Mesendoderm (in vitro differentiated cells): ENCODE results near the gene GLT1D1.

Experiments
- DNase-seq: peaks from one replicate; pipeline ENCODE4 v3.0.0; 2013
- H2AK5ac ChIP-seq: 2 replicates; pipeline ENCODE4 v1.6.1; 2013; ENCODE audit warnings: low read length, inconsistent platforms
- H2BK120ac ChIP-seq: 2 replicates; pipeline ENCODE4 v1.6.1; 2013; ENCODE audit warnings: low read depth, mild to moderate bottlenecking, low read length, moderate library complexity, mixed read lengths
- H2BK15ac ChIP-seq: replicated peaks from 2 replicates; pipeline ENCODE4 v1.6.1; 2013; ENCODE audit warnings: low read depth, mild to moderate bottlenecking, moderate library complexity
- H2BK5ac ChIP-seq: 2 replicates; pipeline ENCODE4 v1.6.1; 2013; ENCODE audit warnings: low read length, inconsistent platforms
- H3K18ac ChIP-seq: 2 replicates; pipeline ENCODE4 v1.6.1; 2013; ENCODE audit warnings: mild to moderate bottlenecking, low read length, mixed read lengths
- H3K23ac ChIP-seq: one replicate; pipeline ENCODE4 v1.6.1; 2013; ENCODE audit warnings: low read length
- H3K27ac ChIP-seq: 2 replicates; pipeline ENCODE4 v1.5.1; 2013; ENCODE audit warnings: low read depth, mild to moderate bottlenecking, inconsistent platforms, low read length, moderate library complexity
- H3K27me3 ChIP-seq: 2 replicates; pipeline ENCODE4 v1.6.1; 2013; ENCODE audit warnings: low read length, control low read depth, mild to moderate bottlenecking, inconsistent platforms; ENCODE audit not compliant: insufficient read depth, poor library complexity
- H3K36me3 ChIP-seq: 2 replicates; pipeline ENCODE4 v1.6.1; 2013; ENCODE audit warnings: low read length, inconsistent platforms; ENCODE audit not compliant: control insufficient read depth, insufficient read depth
- H3K4ac ChIP-seq: one replicate; pipeline ENCODE4 v1.6.1; 2013; ENCODE audit warnings: low read depth, mild to moderate bottlenecking, low read length, moderate library complexity
- H3K4me1 ChIP-seq: 2 replicates; pipeline ENCODE4 v1.6.1; 2013; ENCODE audit warnings: low read depth, low read length, inconsistent platforms; ENCODE audit not compliant: control insufficient read depth
- H3K4me2 ChIP-seq: 2 replicates; pipeline ENCODE4 v1.6.1; 2013; ENCODE audit warnings: low read length
- H3K4me3 ChIP-seq: 2 replicates; pipeline ENCODE4 v1.5.1; 2013; ENCODE audit warnings: mild to moderate bottlenecking, low read length
- H3K56ac ChIP-seq: one replicate; pipeline ENCODE4 v1.6.1; 2013; ENCODE audit warnings: low read length
- H3K79me1 ChIP-seq: 2 replicates; pipeline ENCODE4 v1.6.1; 2013; ENCODE audit warnings: low read length, inconsistent platforms
- H3K79me2 ChIP-seq: 2 replicates; pipeline ENCODE4 v1.6.1; 2013; ENCODE audit warnings: mild to moderate bottlenecking, low read length; ENCODE audit not compliant: control insufficient read depth, insufficient read depth
- H3K9ac ChIP-seq: 2 replicates; pipeline ENCODE4 v1.6.1; 2013; ENCODE audit warnings: low read length, inconsistent platforms
- H4K5ac ChIP-seq: one replicate; pipeline ENCODE4 v1.6.1; 2013; ENCODE audit warnings: low read length
- H4K8ac ChIP-seq: one replicate; pipeline ENCODE4 v1.6.1; 2013; ENCODE audit warnings: low read depth, mild to moderate bottlenecking, control low read depth, low read length, moderate library complexity
- WGBS: extraction: QIAGEN DNeasy Blood & Tissue Kit; methylation state at CpG from one replicate; pipeline ENCODE4 v1.1.7; 2013; ENCODE audit warnings: low lambda C conversion rate, missing lambda C conversion rate; ENCODE audit not compliant: insufficient coverage; ENCODE audit errors: extremely low coverage; 5-methylcytosine and 5-hydroxymethylcytosine counted together

The GLT1D1 gene

DNA sequence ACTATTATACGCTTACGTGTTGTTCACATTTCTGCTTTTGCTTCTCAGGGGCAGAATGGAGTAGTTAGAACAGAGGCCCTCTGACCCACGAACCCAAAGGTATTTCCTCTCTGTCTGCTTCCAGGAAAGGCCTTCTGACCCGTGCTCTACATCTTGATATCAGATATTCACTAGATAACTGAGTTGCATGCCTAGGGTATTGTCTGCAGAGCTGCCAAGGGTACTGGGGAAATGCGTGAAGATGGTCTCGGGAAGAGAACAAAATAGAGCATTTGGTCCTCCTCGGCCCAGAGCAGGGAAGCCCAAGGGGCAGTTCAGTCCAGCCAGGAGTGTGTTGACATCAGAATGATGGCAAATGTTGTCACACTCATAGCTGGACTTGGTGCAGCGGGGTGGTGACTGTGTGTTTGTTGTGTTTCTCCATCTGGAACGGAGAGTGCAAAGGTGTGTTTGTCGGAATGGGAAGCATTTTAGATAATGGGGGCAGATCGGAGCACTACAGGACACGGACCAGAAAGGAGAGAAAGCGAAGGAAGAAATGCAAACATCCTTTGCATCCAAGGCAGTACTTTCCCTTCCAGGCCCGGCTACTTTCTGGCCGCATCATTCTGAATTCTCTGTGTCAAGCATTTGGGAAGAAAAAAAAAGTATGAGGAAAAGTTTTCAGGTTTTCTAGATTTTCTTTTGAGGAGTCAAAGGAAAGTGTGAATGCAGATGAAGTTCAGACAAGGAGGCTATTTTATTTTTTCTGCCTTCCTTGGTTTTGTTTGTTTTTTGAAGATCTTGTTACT, 8.1 kb downstream of the GLT1D1 start:
- H3K36me3 ChIP-seq, result no peaks in the 10 kb centered on the region
- H2BK120ac ChIP-seq, result no peak overlapping the region
- H3K27ac ChIP-seq, result no peak overlapping the region
- H4K5ac ChIP-seq, result no peak overlapping the region
- peak overlapping the region; percentile 45 for H3K23ac ChIP-seq
- H3K4ac ChIP-seq, result no peak overlapping the region
- WGBS, result no CpG with 5 or more reads among the region's 15 CpGs
- peak overlapping the region; percentile 88 for H2AK5ac ChIP-seq
- peaks cover 12% of the 10 kb centered on the region for H3K4me1 ChIP-seq
- no peak overlapping the region for H4K8ac ChIP-seq
- no peak overlapping the region for H3K4me2 ChIP-seq
- peak overlapping the region; percentile 78 for H2BK5ac ChIP-seq
- no peak overlapping the region for H3K18ac ChIP-seq
- H3K9ac ChIP-seq, result peak overlapping the region; percentile 36
- no peaks in the 10 kb centered on the region for H3K79me1 ChIP-seq
- no peaks in the 10 kb centered on the region for H3K79me2 ChIP-seq
- no peak overlapping the region for H3K4me3 ChIP-seq
- peak; percentile 69 for DNase-seq
- H3K27me3 ChIP-seq, result no peaks in the 10 kb centered on the region
- peak overlapping the region; percentile 67 for H3K56ac ChIP-seq
- H2BK15ac ChIP-seq, result no peak overlapping the region

DNA sequence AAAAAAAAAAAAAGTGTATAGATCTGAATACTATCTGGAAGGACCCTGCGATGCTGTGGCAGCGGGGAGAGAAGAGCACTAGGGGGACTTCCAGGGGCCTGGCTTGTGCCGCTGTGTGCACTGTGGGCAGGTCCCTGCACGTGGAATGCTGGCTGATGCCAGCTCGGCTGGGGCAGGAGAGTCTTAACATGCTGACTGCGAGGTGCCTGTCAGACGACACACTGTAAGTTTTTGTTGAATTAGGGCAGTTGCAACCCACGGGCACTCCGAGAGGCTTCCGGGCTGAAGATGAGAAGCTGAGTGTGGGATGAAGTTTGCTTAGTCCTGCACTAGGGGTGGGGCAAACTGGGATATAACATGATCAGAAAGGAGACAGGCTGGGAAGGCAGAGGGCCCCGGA, 10.7 kb downstream of the GLT1D1 start:
- no peak overlapping the region for H3K23ac ChIP-seq
- H3K18ac ChIP-seq, result no peak overlapping the region
- H2BK15ac ChIP-seq, result no peak overlapping the region
- no peaks in the 10 kb centered on the region for H3K36me3 ChIP-seq
- no peak overlapping the region for H3K4me2 ChIP-seq
- no peaks in the 10 kb centered on the region for H3K79me1 ChIP-seq
- H3K27me3 ChIP-seq, result no peaks in the 10 kb centered on the region
- H3K27ac ChIP-seq, result no peak overlapping the region
- H3K56ac ChIP-seq, result no peak overlapping the region
- H3K4ac ChIP-seq, result no peak overlapping the region
- H3K4me3 ChIP-seq, result no peak overlapping the region
- no peak overlapping the region for H2BK5ac ChIP-seq
- WGBS, result no CpG with 5 or more reads among the region's 11 CpGs
- H2BK120ac ChIP-seq, result no peak overlapping the region
- no peak overlapping the region for H3K9ac ChIP-seq
- no peaks in the 10 kb centered on the region for H3K79me2 ChIP-seq
- no peak overlapping the region for H2AK5ac ChIP-seq
- DNase-seq, result no peak
- peaks cover 11% of the 10 kb centered on the region for H3K4me1 ChIP-seq
- no peak overlapping the region for H4K8ac ChIP-seq
- no peak overlapping the region for H4K5ac ChIP-seq

DNA sequence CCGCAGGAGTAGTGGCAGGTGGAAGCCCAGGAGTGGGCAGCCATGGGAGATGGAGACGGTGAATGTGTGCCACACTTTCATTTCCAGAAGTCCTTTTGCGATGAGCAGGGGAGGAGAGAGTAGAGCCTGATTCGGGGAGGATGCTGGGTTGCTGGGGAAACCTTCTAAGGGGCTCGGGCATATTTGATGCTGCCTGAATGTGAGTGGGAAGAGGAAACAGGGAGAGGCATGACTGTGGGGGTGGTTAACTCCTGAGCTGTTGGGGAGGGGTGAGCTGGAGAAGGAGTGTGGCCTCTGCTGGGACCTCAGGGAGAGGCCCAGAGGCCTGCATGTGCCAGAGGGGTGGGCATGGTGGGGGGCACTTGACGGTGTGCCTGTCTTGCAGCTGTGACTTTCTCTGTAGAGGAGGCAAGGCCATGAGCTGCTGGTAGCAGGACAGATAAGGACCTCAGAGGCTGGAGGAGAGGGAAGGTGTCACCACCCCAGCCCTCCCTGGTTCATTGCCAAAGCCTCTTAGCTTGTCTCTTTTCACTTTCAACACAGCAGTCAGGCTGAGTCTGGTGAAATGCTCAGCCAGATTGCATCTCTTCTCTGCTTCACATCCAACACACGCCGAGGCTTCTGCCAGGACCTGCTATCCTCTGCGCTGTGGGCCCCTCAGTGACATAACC, 11.4 kb downstream of the GLT1D1 start:
- Histone ChIP-seq H3K4me3 (no peak overlapping the region), H2BK15ac (no peak overlapping the region), H3K27me3 (no peaks in the 10 kb centered on the region), H3K27ac (no peak overlapping the region), H3K4me2 (no peak overlapping the region), H2BK120ac (no peak overlapping the region), H3K18ac (no peak overlapping the region), H3K36me3 (no peaks in the 10 kb centered on the region), H3K4me1 (peaks cover 7% of the 10 kb centered on the region), H3K9ac (no peak overlapping the region), H3K79me1 (no peaks in the 10 kb centered on the region), H2AK5ac (no peak overlapping the region), H2BK5ac (no peak overlapping the region), H3K4ac (no peak overlapping the region), H3K79me2 (no peaks in the 10 kb centered on the region), H4K8ac (no peak overlapping the region), H4K5ac (no peak overlapping the region), H3K23ac (no peak overlapping the region), H3K56ac (no peak overlapping the region)
- no peak for DNase-seq
- WGBS, result no CpG with 5 or more reads among the region's 9 CpGs

DNA sequence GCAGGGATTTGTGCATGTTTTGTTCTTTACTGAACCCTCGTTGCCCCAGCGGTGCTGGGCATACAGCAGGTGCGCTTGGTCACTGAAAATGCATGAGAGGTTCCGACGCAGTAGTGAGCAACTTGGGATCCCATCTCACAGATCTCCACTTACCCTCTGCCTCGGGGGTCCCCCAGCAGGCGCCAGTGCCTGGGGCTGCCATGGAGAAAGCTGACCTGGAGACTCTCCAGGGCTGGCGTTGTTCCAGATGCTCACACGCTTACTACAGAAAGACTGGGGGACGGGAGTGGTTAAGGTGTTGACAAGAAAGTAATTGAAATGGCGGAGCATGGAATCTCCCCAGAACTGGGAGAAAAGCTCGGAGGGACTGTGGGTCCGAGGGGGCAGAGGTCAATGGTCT, 14.2 kb downstream of the GLT1D1 start:
- H3K9ac ChIP-seq, result no peak overlapping the region
- H3K23ac ChIP-seq, result no peak overlapping the region
- no peak overlapping the region for H3K18ac ChIP-seq
- no peaks in the 10 kb centered on the region for H3K36me3 ChIP-seq
- H2BK15ac ChIP-seq, result no peak overlapping the region
- WGBS, result no CpG with 5 or more reads among the region's 13 CpGs
- H3K56ac ChIP-seq, result no peak overlapping the region
- no peak overlapping the region for H2BK5ac ChIP-seq
- H3K4ac ChIP-seq, result no peak overlapping the region
- no peak overlapping the region for H3K4me2 ChIP-seq
- no peak overlapping the region for H2AK5ac ChIP-seq
- no peaks in the 10 kb centered on the region for H3K4me1 ChIP-seq
- H3K27me3 ChIP-seq, result no peaks in the 10 kb centered on the region
- H4K8ac ChIP-seq, result no peak overlapping the region
- no peak overlapping the region for H2BK120ac ChIP-seq
- H3K4me3 ChIP-seq, result no peak overlapping the region
- no peak overlapping the region for H3K27ac ChIP-seq
- no peak overlapping the region for H4K5ac ChIP-seq
- DNase-seq, result no peak
- no peaks in the 10 kb centered on the region for H3K79me2 ChIP-seq
- no peaks in the 10 kb centered on the region for H3K79me1 ChIP-seq

DNA sequence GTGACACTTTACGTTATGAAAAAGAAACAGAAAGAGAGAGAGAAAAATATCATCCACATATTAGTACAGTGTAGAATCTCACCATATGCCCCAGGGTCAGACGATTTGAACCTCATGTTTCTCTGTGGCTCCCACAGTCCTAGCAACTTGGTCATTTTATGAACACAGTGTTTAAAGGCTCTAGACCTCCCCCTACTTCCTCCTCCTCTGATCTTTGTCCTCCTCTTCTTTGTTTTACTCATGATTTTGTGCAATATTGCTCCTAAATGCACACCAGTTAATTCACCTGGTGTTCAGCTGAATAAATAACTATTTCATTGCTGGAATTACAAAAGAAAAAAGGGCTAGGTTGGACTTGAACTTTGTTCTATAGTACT, 18.2 kb downstream of the GLT1D1 start:
- H3K4me3 ChIP-seq, result no peak overlapping the region

More for the DNA sequence above, 18.2 kb downstream of the GLT1D1 start:
- H3K4me2 ChIP-seq, result no peak overlapping the region
- H2BK15ac ChIP-seq, result no peak overlapping the region
- H3K9ac ChIP-seq, result no peak overlapping the region
- no peaks in the 10 kb centered on the region for H3K79me2 ChIP-seq
- H3K27ac ChIP-seq, result no peak overlapping the region
- no peaks in the 10 kb centered on the region for H3K4me1 ChIP-seq
- H3K23ac ChIP-seq, result no peak overlapping the region
- H3K18ac ChIP-seq, result no peak overlapping the region
- no peak for DNase-seq
- H2BK5ac ChIP-seq, result no peak overlapping the region
- H3K79me1 ChIP-seq, result no peaks in the 10 kb centered on the region
- H2BK120ac ChIP-seq, result no peak overlapping the region
- no peak overlapping the region for H2AK5ac ChIP-seq
- H3K36me3 ChIP-seq, result no peaks in the 10 kb centered on the region
- no CpG with 5 or more reads among the region's 2 CpGs for WGBS
- H4K5ac ChIP-seq, result no peak overlapping the region
- H3K4ac ChIP-seq, result no peak overlapping the region
- no peak overlapping the region for H4K8ac ChIP-seq
- no peak overlapping the region for H3K56ac ChIP-seq
- no peaks in the 10 kb centered on the region for H3K27me3 ChIP-seq
